Gastrocnemius medialis (tissue), 4 donors: ENCODE data around the gene CAPN13. TPM values are rescaled to one million over a fixed set of nuclear protein-coding genes. Genes with fewer than 3 reads are reported as not detected.

Source experiments
- ATAC-seq, 2 donors: fragments of 150-250 bp; one replicate each; pipeline ENCODE4 v1.9.1; 2016
- DNase-seq, 2 donors: peaks; one replicate each; pipeline ENCODE4 v3.0.0-alpha.2; 2019
- H3K27ac ChIP-seq, 4 donors: fragments of 200-600 bp; sonication (generic); 1 replicate in 1 of 4; 2 replicates in 3 of 4; pipeline ENCODE4 v1.5.1; 2016 to 2018; ENCODE audit warnings: mild to moderate bottlenecking in 2 of 4, moderate library complexity in 1 of 4
- H3K27me3 ChIP-seq, 3 donors: fragments of 200-600 bp; sonication (generic) in 2 of 3; 1 replicate in 1 of 3; 2 replicates in 2 of 3; pipeline versions ENCODE4 v1.5.1 to v1.6.0; 2016 to 2019; ENCODE audit warnings: mild to moderate bottlenecking in 1 of 3, moderate library complexity in 1 of 3
- H3K36me3 ChIP-seq, 2 donors: fragments of 200-600 bp; sonication (generic) in 1 of 2; one replicate each; pipeline ENCODE4 v1.5.1; 2017 to 2018
- H3K4me1 ChIP-seq, 2 donors: fragments of 200-600 bp; sonication (generic) in 1 of 2; one replicate each; pipeline ENCODE4 v1.5.1; 2016 to 2017; ENCODE audit warnings: mild to moderate bottlenecking in 2 of 2
- H3K4me3 ChIP-seq, 4 donors: fragments of 200-600 bp; sonication (generic) in 3 of 4; 1 replicate in 1 of 4; 2 replicates in 3 of 4; pipeline ENCODE4 v1.5.1; 2016 to 2019; ENCODE audit warnings: mild to moderate bottlenecking in 2 of 4
- H3K9me3 ChIP-seq, 3 donors: fragments of 200-600 bp; sonication (generic) in 2 of 3; 1 replicate in 1 of 3; 2 replicates in 2 of 3; pipeline ENCODE4 v1.5.1; 2016 to 2019
- POLR2A ChIP-seq, 2 donors: fragments of 450-650 bp; IDR thresholded peaks; one replicate each; pipeline ENCODE4 v1.6.1; 2017; ENCODE audit warnings: antibody characterized with exemption in 2 of 2, mild to moderate bottlenecking in 2 of 2, moderate library complexity in 2 of 2
- in situ Hi-C, 4 donors: fragments of 200-750 bp; cut with MboI; loops; one replicate each; pipeline versions ENCODE4 v1.15.0 to v1.8.0; 2017; ENCODE audit warnings: low sequenced_read_pairs in 4 of 4
- intact Hi-C: fragments of 100-400 bp; cut with DNase I; formaldehyde crosslinking; loops from one replicate; pipeline ENCODE4 v1.15.1; 2023; ENCODE audit warnings: low total_unique reads
- total RNA-seq, 4 donors: library from RNA; depleted of rRNA; stranded (reverse); fragments of >200 nt; gene quantifications; one replicate each; pipeline versions ENCODE4 v1.1.0 to v1.2.3, GENCODE V29; 2016
- TF ChIP-seq, protein P1 (sequence below), 5 experiments: fragments of 450-650 bp in 3 of 5; fragments of 200-600 bp in 2 of 5; sonication (generic) in 2 of 5; IDR thresholded peaks in 4 of 5; conservative IDR thresholded peaks in 1 of 5; 1 replicate in 4 of 5; 2 replicates in 1 of 5; pipeline ENCODE4 v1.5.1; 2016 to 2019; ENCODE audit warnings: antibody characterized with exemption in 5 of 5, mild to moderate bottlenecking in 3 of 5, moderate library complexity in 3 of 5

Gene CAPN13
- total RNA-seq, 4 donors from 2014 or later: 0.53 TPM; not detected in 3

DNA sequence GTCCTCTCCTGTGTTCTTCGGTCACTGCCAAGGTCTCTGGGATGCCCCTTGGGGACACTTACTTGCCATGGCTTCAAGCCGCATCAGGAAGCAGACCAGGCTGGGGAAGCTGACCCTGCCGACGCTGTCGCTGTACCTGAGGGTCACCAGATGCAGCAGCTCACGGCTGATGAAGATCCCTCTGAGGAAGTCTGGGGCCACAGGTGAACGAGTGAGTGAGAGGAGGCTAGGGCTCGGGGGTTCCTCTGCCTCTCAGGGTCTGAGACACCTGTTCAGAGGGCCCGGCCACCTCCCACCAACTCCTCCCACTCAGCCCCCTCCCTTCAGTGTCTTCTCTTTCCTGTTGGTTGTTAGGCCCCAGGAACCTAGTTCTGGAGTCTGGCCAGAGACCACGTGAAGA is 74.9 kb downstream of the CAPN13 start:
- TF ChIP-seq, protein P1, sequence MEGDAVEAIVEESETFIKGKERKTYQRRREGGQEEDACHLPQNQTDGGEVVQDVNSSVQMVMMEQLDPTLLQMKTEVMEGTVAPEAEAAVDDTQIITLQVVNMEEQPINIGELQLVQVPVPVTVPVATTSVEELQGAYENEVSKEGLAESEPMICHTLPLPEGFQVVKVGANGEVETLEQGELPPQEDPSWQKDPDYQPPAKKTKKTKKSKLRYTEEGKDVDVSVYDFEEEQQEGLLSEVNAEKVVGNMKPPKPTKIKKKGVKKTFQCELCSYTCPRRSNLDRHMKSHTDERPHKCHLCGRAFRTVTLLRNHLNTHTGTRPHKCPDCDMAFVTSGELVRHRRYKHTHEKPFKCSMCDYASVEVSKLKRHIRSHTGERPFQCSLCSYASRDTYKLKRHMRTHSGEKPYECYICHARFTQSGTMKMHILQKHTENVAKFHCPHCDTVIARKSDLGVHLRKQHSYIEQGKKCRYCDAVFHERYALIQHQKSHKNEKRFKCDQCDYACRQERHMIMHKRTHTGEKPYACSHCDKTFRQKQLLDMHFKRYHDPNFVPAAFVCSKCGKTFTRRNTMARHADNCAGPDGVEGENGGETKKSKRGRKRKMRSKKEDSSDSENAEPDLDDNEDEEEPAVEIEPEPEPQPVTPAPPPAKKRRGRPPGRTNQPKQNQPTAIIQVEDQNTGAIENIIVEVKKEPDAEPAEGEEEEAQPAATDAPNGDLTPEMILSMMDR (IDR thresholded peaks at IDR 0.05 in 4 of 5, conservative IDR thresholded peaks at IDR 0.05 in 1 of 5): no peak
- TF ChIP-seq POLR2A (IDR thresholded peaks at IDR 0.05): no peak
- no peaks in the 10 kb centered on the region for H3K36me3 ChIP-seq
- in situ Hi-C loops (no loop called here), intact Hi-C loops (no loop called here)
- H3K4me3 ChIP-seq: no peak overlapping the region
- no peaks in the 10 kb centered on the region for H3K4me1 ChIP-seq
- H3K27me3 ChIP-seq: no peaks in the 10 kb centered on the region
- H3K9me3 ChIP-seq: no peaks in the 10 kb centered on the region
- H3K27ac ChIP-seq: no peak overlapping the region
- no peak for DNase-seq
- ATAC-seq: no peak

- ATAC-seq: no peak
- H3K27me3 ChIP-seq: no peaks in the 10 kb centered on the region
- DNase-seq: no peak
- TF ChIP-seq, protein P1 (IDR thresholded peaks at IDR 0.05 in 4 of 5, conservative IDR thresholded peaks at IDR 0.05 in 1 of 5): no peak
- TF ChIP-seq POLR2A (IDR thresholded peaks at IDR 0.05): no peak
- H3K4me1 ChIP-seq: no peaks in the 10 kb centered on the region
- in situ Hi-C loops: no loop called here
- H3K27ac ChIP-seq: no peak overlapping the region
- no peaks in the 10 kb centered on the region for H3K9me3 ChIP-seq
- H3K4me3 ChIP-seq: no peak overlapping the region
- intact Hi-C loops: no loop called here
- H3K36me3 ChIP-seq: no peaks in the 10 kb centered on the region
Measured at GRCh38 chr2:30731706-30732105, 75.5 kb downstream of the CAPN13 start.

DNA sequence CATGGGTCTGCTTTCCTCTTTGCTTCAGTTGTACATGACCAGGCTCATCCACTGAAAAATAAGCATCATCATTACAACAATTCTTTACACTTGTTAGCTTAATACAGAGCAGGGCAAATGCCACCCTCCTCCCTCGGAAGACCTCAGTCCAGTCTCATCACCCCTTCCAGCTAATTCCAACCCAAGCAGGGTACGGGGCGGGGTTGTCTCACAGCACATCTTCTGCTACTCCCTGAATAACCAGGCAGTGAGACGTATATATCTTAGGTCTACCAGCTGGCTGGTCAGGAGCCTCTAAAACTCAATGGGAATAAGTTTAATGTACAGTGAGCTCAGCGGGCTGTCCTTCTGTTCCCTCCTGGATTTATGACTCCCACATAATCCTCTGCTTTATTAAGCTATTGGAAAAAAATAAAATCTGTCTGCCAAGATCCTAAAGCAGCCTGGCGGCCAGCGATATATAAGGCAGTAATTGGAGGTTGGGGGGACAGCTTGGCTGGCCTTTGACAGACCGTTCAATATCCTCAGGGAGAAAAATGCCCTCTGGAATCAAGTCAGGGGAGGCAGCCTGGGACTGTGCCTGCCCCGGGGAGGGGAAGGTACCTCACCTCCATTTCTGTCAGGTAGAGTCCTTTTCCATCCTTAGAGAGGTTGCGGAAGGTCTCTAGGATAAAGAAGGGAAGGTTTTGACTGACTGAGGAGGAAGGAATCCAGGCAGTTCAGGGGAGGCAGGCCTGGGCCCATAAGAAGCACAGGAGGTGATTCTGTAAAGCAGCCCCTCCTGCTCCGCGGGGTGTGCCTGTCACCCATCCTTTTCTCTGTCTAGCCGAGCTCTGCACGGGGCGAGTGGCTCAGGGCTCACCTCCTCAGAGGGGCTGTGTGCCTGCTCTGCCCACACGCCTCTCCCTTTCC is 76.3 kb downstream of the CAPN13 start:
- Histone ChIP-seq H3K36me3 (no peaks in the 10 kb centered on the region), H3K9me3 (no peaks in the 10 kb centered on the region), H3K4me1 (no peaks in the 10 kb centered on the region), H3K4me3 (no peak overlapping the region), H3K27ac (no peak overlapping the region), H3K27me3 (no peaks in the 10 kb centered on the region)
- intact Hi-C loops: no loop called here
- TF ChIP-seq, protein P1 (IDR thresholded peaks at IDR 0.05 in 4 of 5, conservative IDR thresholded peaks at IDR 0.05 in 1 of 5): no peak
- TF ChIP-seq POLR2A (IDR thresholded peaks at IDR 0.05): no peak
- ATAC-seq (no peak), DNase-seq (no peak)
- in situ Hi-C loops: no loop called here

- ATAC-seq (no peak), DNase-seq (no peak)
- TF ChIP-seq POLR2A (IDR thresholded peaks at IDR 0.05): no peak
- TF ChIP-seq, protein P1 (IDR thresholded peaks at IDR 0.05 in 4 of 5, conservative IDR thresholded peaks at IDR 0.05 in 1 of 5): no peak
- peaks cover 0 to 6% (median 0%) of the 10 kb centered on the region in 3 donors for H3K27me3 ChIP-seq
- no peak overlapping the region for H3K4me3 ChIP-seq
- no peaks in the 10 kb centered on the region for H3K9me3 ChIP-seq
- no peaks in the 10 kb centered on the region for H3K36me3 ChIP-seq
- H3K27ac ChIP-seq: no peak overlapping the region
- intact Hi-C loops (no loop called here), in situ Hi-C loops (loop anchor here in 1 of 4 donors (10.0 kb wide), 1 partner anchor 436 kb away; no protein-coding TSS in a partner anchor)
- no peaks in the 10 kb centered on the region for H3K4me1 ChIP-seq
Measured at GRCh38 chr2:30729031-30729430, 78.2 kb downstream of the CAPN13 start.
